Fibroblast of lung (primary cell): Measurements from ENCODE around the gene OGFOD3. TPM values are rescaled to one million over a fixed set of nuclear protein-coding genes. Genes with fewer than 3 reads are reported as not detected.
"Not testable (repeated sequence)": the region's sequence is repeated elsewhere in the genome, so short reads cannot be mapped to it uniquely, and the experiment has no call there.

Experiments used
- DNase-seq, 2 donors: peaks; one replicate each; pipeline versions ENCODE4 v3.0.0 to v3.0.0-alpha.2; 2010; ENCODE audit warnings: low read depth in 2 of 2
- H2AFZ ChIP-seq: 2 replicates; pipeline ENCODE4 v1.5.1; 2012; ENCODE audit warnings: low read length, control low read depth, inconsistent platforms
- H3K27ac ChIP-seq: 2 replicates; pipeline ENCODE4 v1.5.1; 2011; ENCODE audit warnings: low read length, control low read depth; ENCODE audit not compliant: insufficient read depth
- H3K27me3 ChIP-seq: 2 replicates; pipeline ENCODE4 v1.5.1; 2011; ENCODE audit warnings: mild to moderate bottlenecking, low read length; ENCODE audit not compliant: control insufficient read depth, insufficient read depth
- H3K36me3 ChIP-seq: 2 replicates; pipeline ENCODE4 v1.5.1; 2011; ENCODE audit warnings: low read length; ENCODE audit not compliant: control insufficient read depth, insufficient read depth
- H3K4me1 ChIP-seq: 2 replicates; pipeline ENCODE4 v1.5.1; 2011; ENCODE audit warnings: low read length; ENCODE audit not compliant: control insufficient read depth, insufficient read depth; ENCODE audit errors: extremely low read depth
- H3K4me2 ChIP-seq: 2 replicates; pipeline ENCODE4 v1.5.1; 2011; ENCODE audit warnings: low read length, control low read depth; ENCODE audit not compliant: insufficient read depth; ENCODE audit errors: extremely low read depth
- H3K4me3 ChIP-seq, 4 experiments: fragments of 200-600 bp in 1 of 4; sonication (generic) in 1 of 4; replicated peaks in 1 of 4; 2 replicates each; pipeline ENCODE4 v1.5.1; 2011 to 2016; ENCODE audit warnings: low read length in 4 of 4, low read depth in 3 of 4, mild to moderate bottlenecking in 3 of 4, control low read depth in 2 of 4, inconsistent platforms in 1 of 4, mixed read lengths in 1 of 4; ENCODE audit not compliant: insufficient read depth in 1 of 4; ENCODE audit errors: control extremely low read depth in 1 of 4
- H3K79me2 ChIP-seq: 2 replicates; pipeline ENCODE4 v1.5.1; 2012; ENCODE audit warnings: mild to moderate bottlenecking, low read length, inconsistent platforms; ENCODE audit not compliant: control insufficient read depth, insufficient read depth
- H3K9ac ChIP-seq: 2 replicates; pipeline ENCODE4 v1.5.1; 2011; ENCODE audit warnings: mild to moderate bottlenecking, low read length, control low read depth; ENCODE audit not compliant: insufficient read depth
- H3K9me3 ChIP-seq: 2 replicates; pipeline ENCODE4 v1.5.1; 2012; ENCODE audit warnings: low read depth, low read length; ENCODE audit not compliant: control insufficient read depth, insufficient read depth
- H4K20me1 ChIP-seq: 2 replicates; pipeline ENCODE4 v1.5.1; 2011; ENCODE audit warnings: low read length; ENCODE audit not compliant: control insufficient read depth, insufficient read depth; ENCODE audit errors: extremely low read depth
- CTCF ChIP-seq, 2 donors: IDR thresholded peaks in 1 of 2; conservative IDR thresholded peaks in 1 of 2; 1 replicate in 1 of 2; 2 replicates in 1 of 2; pipeline ENCODE4 v1.5.1; 2011 to 2012; ENCODE audit warnings: low read length in 2 of 2, control low read depth in 1 of 2, inconsistent platforms in 1 of 2, low read depth in 1 of 2, mild to moderate bottlenecking in 1 of 2
- EZH2 ChIP-seq: IDR thresholded peaks from 2 replicates; pipeline ENCODE4 v1.5.1; 2012; ENCODE audit warnings: low read length, control low read depth, mild to moderate bottlenecking; ENCODE audit errors: missing control alignments
- polyA plus RNA-seq, 2 donors: library from polyadenylated mRNA; depleted of rRNA in 1 of 2; stranded (reverse) in 1 of 2; unstranded in 1 of 2; fragments of >200 nt; gene quantifications; 2 replicates each; pipeline ENCODE4 v1.2.1, GENCODE V29; 2011 to 2012; ENCODE audit warnings: missing spikeins in 1 of 2
- total RNA-seq: library from RNA; depleted of rRNA; stranded (reverse); fragments of >200 nt; gene quantifications from 2 replicates; pipeline ENCODE4 v1.2.1, GENCODE V29; 2014

OGFOD3 gene
- total and polyA plus RNA-seq, 2 donors (not counting 1 experiment from before 2014, with no cell fraction given): 25.6 to 27.1 TPM

GRCh38 chr17:82383411-82383810 lies 35.0 kb downstream of the OGFOD3 start:
- no peak for DNase-seq

GRCh38 chr17:82382933-82383255 lies 35.5 kb downstream of the OGFOD3 start:
- Histone ChIP-seq H3K27me3 (peaks cover 22% of the 10 kb centered on the region), H3K4me3 (no peak overlapping the region), H3K36me3 (no peaks in the 10 kb centered on the region), H3K4me1 (no peaks in the 10 kb centered on the region), H3K9ac (no peak overlapping the region), H3K9me3 (no peaks in the 10 kb centered on the region), H3K4me2 (no peak overlapping the region), H3K79me2 (no peaks in the 10 kb centered on the region), H2AFZ (no peak overlapping the region), H4K20me1 (no peaks in the 10 kb centered on the region), H3K27ac (no peak overlapping the region)
- no peak for DNase-seq
- TF ChIP-seq CTCF (conservative IDR thresholded peaks at IDR 0.05 in 1 of 2, IDR thresholded peaks at IDR 0.05 in 1 of 2; ENCODE audit: low read depth in 1 of 2, low read length in 2 of 2) (no peak), EZH2 (no peak)

More at GRCh38 chr17:82383411-82383810, 35.0 kb downstream of the OGFOD3 start:
- Histone ChIP-seq H3K27me3 (peaks cover 24% of the 10 kb centered on the region), H3K27ac (no peak overlapping the region), H3K9ac (no peak overlapping the region), H3K79me2 (no peaks in the 10 kb centered on the region), H3K4me3 (no peak overlapping the region), H3K36me3 (no peaks in the 10 kb centered on the region), H4K20me1 (no peaks in the 10 kb centered on the region), H3K4me2 (no peak overlapping the region), H3K4me1 (no peaks in the 10 kb centered on the region), H2AFZ (no peak overlapping the region), H3K9me3 (no peaks in the 10 kb centered on the region)
- no peak for TF ChIP-seq CTCF (conservative IDR thresholded peaks at IDR 0.05 in 1 of 2, IDR thresholded peaks at IDR 0.05 in 1 of 2; ENCODE audit: low read depth in 1 of 2, low read length in 2 of 2)

DNA sequence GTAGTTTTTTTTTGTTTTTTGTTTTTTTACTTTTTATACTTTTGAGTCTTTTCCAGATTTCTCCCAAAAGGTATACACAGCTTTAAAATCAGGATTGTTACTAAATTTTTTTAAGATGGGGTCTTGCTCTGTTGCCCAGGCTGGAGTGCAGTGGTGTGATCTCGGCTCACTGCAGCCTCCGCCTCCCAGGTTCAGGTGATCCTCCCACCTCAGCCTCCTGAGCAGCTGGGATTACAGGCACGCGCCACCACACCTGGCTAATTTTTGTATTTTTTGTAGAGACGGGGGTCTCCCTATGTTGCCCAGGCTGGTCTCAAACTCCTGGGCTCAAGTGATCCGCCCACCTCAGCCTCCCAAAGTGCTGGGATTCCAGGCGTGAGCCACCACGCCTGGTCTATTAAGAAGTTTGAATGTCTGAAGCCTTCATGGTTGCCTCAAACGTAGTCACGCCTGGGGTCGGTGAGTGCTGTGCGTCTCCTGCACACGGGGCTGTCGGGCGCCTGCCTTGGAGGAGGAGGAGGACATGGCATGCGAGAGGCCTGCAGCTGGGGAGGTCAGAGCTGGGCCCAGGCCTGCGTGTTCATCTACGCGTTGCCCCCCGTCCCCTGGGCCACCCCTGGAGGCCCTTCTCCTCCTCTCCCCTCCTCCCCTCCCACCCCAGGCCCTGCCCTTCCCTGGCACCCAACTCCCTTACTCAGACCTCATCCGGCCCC lies 36.0 kb downstream of the OGFOD3 start:
- H3K9me3 ChIP-seq, H3K9ac ChIP-seq, H3K4me1 ChIP-seq, H4K20me1 ChIP-seq, H2AFZ ChIP-seq, DNase-seq, H3K4me2 ChIP-seq, H3K36me3 ChIP-seq, H3K4me3 ChIP-seq, H3K27ac ChIP-seq, H3K79me2 ChIP-seq: not testable (repeated sequence)
- peaks cover 18% of the 10 kb centered on the region for H3K27me3 ChIP-seq

- H3K79me2 ChIP-seq, DNase-seq, H3K27ac ChIP-seq, H2AFZ ChIP-seq, H3K4me1 ChIP-seq, H3K36me3 ChIP-seq, H3K9ac ChIP-seq, H3K4me3 ChIP-seq, H3K9me3 ChIP-seq, H4K20me1 ChIP-seq: not testable (repeated sequence)
- H3K27me3 ChIP-seq: peaks cover 11% of the 10 kb centered on the region
- peak overlapping the region; percentile 93 for H3K4me2 ChIP-seq
Measured at GRCh38 chr17:82381703-82382009, 36.7 kb downstream of the OGFOD3 start.
